K562 (cell line): ENCODE measurements around the gene SPIB. TPM values are rescaled to one million over a fixed set of nuclear protein-coding genes. Genes with fewer than 3 reads are reported as not detected.

Experiments used
- GATAD2B ChIP-seq: fragments of 450-650 bp; IDR thresholded peaks from 2 replicates; pipeline ENCODE4 v1.6.1; 2017; ENCODE audit warnings: mild to moderate bottlenecking, borderline replicate concordance
- GTF3C2 ChIP-seq: IDR thresholded peaks from 3 replicates; pipeline ENCODE4 v1.6.1; 2011; ENCODE audit warnings: borderline replicate concordance, mild to moderate bottlenecking, moderate library complexity; ENCODE audit not compliant: insufficient read length; ENCODE audit errors: extremely low read depth
- HDAC2 ChIP-seq: fragments of 450-650 bp; IDR thresholded peaks from 2 replicates; pipeline ENCODE4 v1.6.1; 2016; ENCODE audit warnings: mild to moderate bottlenecking
- HIVEP1 ChIP-seq: fragments of 250-450 bp; sonication (Bioruptor Pico); IDR thresholded peaks from 2 replicates; pipeline ENCODE4 v1.4.0; 2020; ENCODE audit warnings: mild to moderate bottlenecking
- MAX ChIP-seq: sonication (generic); formaldehyde crosslinking; IDR thresholded peaks from 2 replicates; pipeline ENCODE4 v1.9.0; 2022; ENCODE audit warnings: mild to moderate bottlenecking, missing genetic modification reagents
- NFE2 ChIP-seq: IDR thresholded peaks from 2 replicates; pipeline ENCODE4 v1.6.1; 2014; ENCODE audit warnings: antibody characterized with exemption, low read depth
- PHF21A ChIP-seq: fragments of 450-650 bp; IDR thresholded peaks from 2 replicates; pipeline ENCODE4 v1.6.1; 2017; ENCODE audit warnings: low read depth, borderline replicate concordance
- RNF2 ChIP-seq: sonication (generic); IDR thresholded peaks from 2 replicates; pipeline ENCODE4 v1.6.1; 2016
- SIN3A ChIP-seq, 2 experiments: fragments of 150-350 bp in 1 of 2; IDR thresholded peaks; 2 replicates each; pipeline ENCODE4 v1.6.1; 2011 to 2016; ENCODE audit warnings: borderline replicate concordance in 2 of 2, low read depth in 2 of 2, low read length in 2 of 2, mild to moderate bottlenecking in 2 of 2, moderate library complexity in 2 of 2; ENCODE audit not compliant: control insufficient read depth in 1 of 2
- SRSF7 ChIP-seq: fragments of 200-400 bp; formaldehyde crosslinking; optimal IDR thresholded peaks from 2 replicates; pipeline ENCODE3; 2017; ENCODE audit warnings: mild to moderate bottlenecking, low read depth, low read length
- TEAD4 ChIP-seq, 2 experiments: sonication (generic) in 1 of 2; formaldehyde crosslinking in 1 of 2; IDR thresholded peaks; 2 replicates each; pipeline versions ENCODE4 v1.6.1 to v1.8.0; 2012 to 2022; ENCODE audit warnings: borderline replicate concordance in 1 of 2, inconsistent platforms in 1 of 2, low read length in 1 of 2, mild to moderate bottlenecking in 1 of 2, missing genetic modification reagents in 1 of 2
- ZBTB49 ChIP-seq: sonication (generic); formaldehyde crosslinking; IDR thresholded peaks from 2 replicates; pipeline ENCODE4 v1.8.0; 2022; ENCODE audit warnings: missing genetic modification reagents, mild to moderate bottlenecking, borderline replicate concordance
- ZNF143 ChIP-seq: sonication (generic); formaldehyde crosslinking; IDR thresholded peaks from 2 replicates; pipeline ENCODE4 v1.9.0; 2022; ENCODE audit warnings: mild to moderate bottlenecking, missing genetic modification reagents
- ZNF217 ChIP-seq: sonication (generic); formaldehyde crosslinking; IDR thresholded peaks from 2 replicates; pipeline ENCODE4 v1.8.0; 2022; ENCODE audit warnings: mild to moderate bottlenecking, missing genetic modification reagents
- ZNF253 ChIP-seq: fragments of 250-450 bp; sonication (Bioruptor Pico); conservative IDR thresholded peaks from 2 replicates; pipeline ENCODE4 v1.6.1; 2021; ENCODE audit warnings: mild to moderate bottlenecking
- ZNF398 ChIP-seq: fragments of 250-450 bp; sonication (Bioruptor Pico); IDR thresholded peaks from 2 replicates; pipeline ENCODE4 v1.8.0; 2021; ENCODE audit warnings: moderate library complexity, mild to moderate bottlenecking, inconsistent platforms
- polyA plus RNA-seq, 8 experiments: library from polyadenylated mRNA; depleted of rRNA in 4 of 8; stranded (reverse) in 5 of 8; unstranded in 3 of 8; fragments of >200 nt; fragmentation: Nextera tagmentation in 2 of 8; fragmentation: Illumina TruSeq in 1 of 8; extraction: Ambion mirVana in 2 of 8; extraction: Trizol in 1 of 8; gene quantifications; 2 replicates each; pipeline versions ENCODE4 v1.2.1 to v1.2.3, GENCODE V29; 2011 to 2014; ENCODE audit warnings: inconsistent platforms in 1 of 8, missing spikeins in 1 of 8
- total RNA-seq, 7 experiments: library from RNA; depleted of rRNA in 6 of 7; stranded (reverse); fragments of >200 nt in 6 of 7; fragmentation: Illumina TruSeq in 2 of 7; extraction: Trizol in 2 of 7; gene quantifications; 2 replicates each; pipeline versions ENCODE4 v1.2.1 to v1.2.3, GENCODE V29; 2011 to 2021; ENCODE audit warnings: low replicate concordance in 1 of 7

SPIB gene
- total and polyA plus RNA-seq, 9 of the 15 experiments (the other 6 are each of a cell fraction or from before 2014, with no cell fraction given), result 0.06 to 1.0 (median 0.43) TPM; not detected in 1

GRCh38 chr19:50461066-50461875 is 42.5 kb downstream of the SPIB start (continued):
- no peak for TF ChIP-seq SIN3A (IDR thresholded peaks at IDR 0.05; ENCODE audit: borderline replicate concordance in 2 of 2, control insufficient read depth in 1 of 2, low read depth in 2 of 2, low read length in 2 of 2)
- no peak for TF ChIP-seq GTF3C2
- TF ChIP-seq ZNF143, result no peak
- TF ChIP-seq TEAD4 (IDR thresholded peaks at IDR 0.05; ENCODE audit: low read length), result no peak; the same call in 1 of the 2 replicates
- TF ChIP-seq TEAD4 (CRISPR knock-in tag; IDR thresholded peaks at IDR 0.05; ENCODE audit: borderline replicate concordance), result no peak
- TF ChIP-seq ZNF253, result no peak
- no peak for TF ChIP-seq PHF21A
- no peak for TF ChIP-seq RNF2
- no peak for TF ChIP-seq HIVEP1 (CRISPR knock-in tag)
- no peak for TF ChIP-seq ZNF217
- TF ChIP-seq SRSF7, result no peak
- TF ChIP-seq ZNF398, result no peak
- TF ChIP-seq ZBTB49, result no peak
- TF ChIP-seq NFE2, result no peak
- TF ChIP-seq MAX (CRISPR knock-in tag), result 0 out of 2 replicates have a peak, but pooled peaks have one; percentile 25
- TF ChIP-seq HDAC2, result no peak
- TF ChIP-seq GATAD2B, result no peak
